Endothelial cell of umbilical vein (primary cell): ENCODE measurements around the gene TMEM92. TPM values are rescaled to one million over a fixed set of nuclear protein-coding genes. Genes with fewer than 3 reads are reported as not detected.

Source experiments
- BruUV-seq: library from RNA; stranded (reverse); fragments of 400-500 nt; replicated peaks from 2 replicates; lab custom pipeline; 2021; lab: Mats Ljungman, UMichigan
- CTCF ChIA-PET: fragments of 300-600, 350-600 bp; sonication (Branson Sonifier 250); formaldehyde crosslinking; loops from one replicate; lab custom pipeline; 2021; ENCODE audit warnings: antibody characterized with exemption, inconsistent platforms; lab: Charles Lee
- POLR2A ChIA-PET: fragments of 300-600, 350-600 bp; sonication (Branson Sonifier 250); formaldehyde crosslinking; loops from one replicate; lab custom pipeline; 2021; ENCODE audit warnings: antibody characterized with exemption, inconsistent platforms; lab: Charles Lee
- DNase-seq: peaks from one replicate; pipeline ENCODE4 v3.0.0-alpha.2; 2011; ENCODE audit warnings: low read depth, low spot score
- FAIRE-seq: peaks from 2 replicates; lab custom pipeline; 2011; peaks lifted over from hg19 to GRCh38; lab: Jason Lieb, UNC
- H2AFZ ChIP-seq: 2 replicates; pipeline ENCODE4 v1.6.0; 2012; ENCODE audit warnings: low read depth, low read length, control low read depth, inconsistent platforms
- H3K27ac ChIP-seq: 2 replicates; pipeline ENCODE4 v1.5.1; 2011; ENCODE audit warnings: low read depth, mild to moderate bottlenecking, control low read depth, low read length, moderate library complexity; ENCODE audit not compliant: insufficient read depth
- H3K27me3 ChIP-seq, 2 experiments: 2 replicates each; pipeline versions ENCODE4 v1.6.0 to v1.6.1; 2011; ENCODE audit warnings: low read length in 2 of 2, mixed read lengths in 1 of 2; ENCODE audit not compliant: control insufficient read depth in 2 of 2, insufficient read depth in 2 of 2
- H3K36me3 ChIP-seq, 2 experiments: 2 replicates in 1 of 2; 3 replicates in 1 of 2; pipeline ENCODE4 v1.5.1; 2011; ENCODE audit warnings: low read length in 2 of 2, mild to moderate bottlenecking in 1 of 2, moderate library complexity in 1 of 2; ENCODE audit not compliant: control insufficient read depth in 2 of 2, insufficient read depth in 2 of 2; ENCODE audit errors: extremely low read depth in 1 of 2
- H3K4me1 ChIP-seq: 3 replicates; pipeline ENCODE4 v1.5.1; 2011; ENCODE audit warnings: mild to moderate bottlenecking, low read length; ENCODE audit not compliant: control insufficient read depth, insufficient read depth; ENCODE audit errors: extremely low read depth
- H3K4me2 ChIP-seq: 2 replicates; pipeline ENCODE4 v1.6.1; 2011; ENCODE audit warnings: low read length, control low read depth, mixed read lengths; ENCODE audit not compliant: insufficient read depth
- H3K4me3 ChIP-seq, 3 experiments: fragments of 200-600 bp in 1 of 3; sonication (generic), shearing (Covaris generic) in 1 of 3; replicated peaks in 1 of 3; 2 replicates each; pipeline ENCODE4 v1.5.1; 2011 to 2016; ENCODE audit warnings: control low read depth in 3 of 3, low read length in 3 of 3, mild to moderate bottlenecking in 2 of 3, inconsistent platforms in 1 of 3, low read depth in 1 of 3, moderate library complexity in 1 of 3; ENCODE audit not compliant: insufficient read depth in 1 of 3
- H3K79me2 ChIP-seq: 2 replicates; pipeline ENCODE4 v1.6.0; 2012; ENCODE audit warnings: low read length, inconsistent platforms; ENCODE audit not compliant: control insufficient read depth, insufficient read depth
- H3K9ac ChIP-seq: replicated peaks from 2 replicates; pipeline ENCODE3; 2011; ENCODE audit warnings: low read length, control low read depth; ENCODE audit not compliant: insufficient read depth; ENCODE audit errors: extremely low read depth
- H3K9me1 ChIP-seq: replicated peaks from 3 replicates; pipeline ENCODE4 v1.6.0; 2011; ENCODE audit warnings: mild to moderate bottlenecking, low read length; ENCODE audit not compliant: control insufficient read depth, insufficient read depth; ENCODE audit errors: extremely low read depth
- H3K9me3 ChIP-seq: replicated peaks from 2 replicates; pipeline ENCODE4 v1.5.1; 2012; ENCODE audit warnings: low read length, inconsistent platforms; ENCODE audit not compliant: control insufficient read depth, insufficient read depth
- H4K20me1 ChIP-seq: replicated peaks from 2 replicates; pipeline ENCODE3; 2011; ENCODE audit warnings: mild to moderate bottlenecking, low read length; ENCODE audit not compliant: control insufficient read depth, insufficient read depth; ENCODE audit errors: extremely low read depth
- CTCF ChIP-seq, 2 donors: IDR thresholded peaks; 1 replicate in 1 of 2; 2 replicates in 1 of 2; pipeline ENCODE4 v1.5.1; 2011; ENCODE audit warnings: low read length in 2 of 2, mild to moderate bottlenecking in 2 of 2, moderate library complexity in 2 of 2, control low read depth in 1 of 2, inconsistent platforms in 1 of 2, low read depth in 1 of 2; ENCODE audit not compliant: insufficient read depth in 1 of 2; ENCODE audit errors: extremely low read depth in 1 of 2
- EZH2 ChIP-seq: IDR thresholded peaks from 2 replicates; pipeline ENCODE4 v1.6.1; 2012; ENCODE audit warnings: borderline replicate concordance, low read depth, mild to moderate bottlenecking, moderate library complexity, low read length, inconsistent platforms; ENCODE audit not compliant: severe bottlenecking
- FOS ChIP-seq: IDR thresholded peaks from 2 replicates; pipeline ENCODE4 v1.6.1; 2011; ENCODE audit warnings: mild to moderate bottlenecking, low read length, moderate library complexity, borderline replicate concordance; ENCODE audit not compliant: insufficient read depth
- GATA2 ChIP-seq: IDR thresholded peaks from 2 replicates; pipeline ENCODE4 v1.7.0; 2011; ENCODE audit warnings: low read depth, mild to moderate bottlenecking, moderate library complexity, mixed read lengths, low read length; ENCODE audit not compliant: insufficient read length, insufficient read depth
- JUN ChIP-seq: IDR thresholded peaks from 2 replicates; pipeline ENCODE4 v1.6.1; 2011; ENCODE audit warnings: borderline replicate concordance, low read depth; ENCODE audit not compliant: insufficient read length, insufficient read depth
- MAX ChIP-seq: IDR thresholded peaks from 2 replicates; pipeline ENCODE4 v1.6.1; 2011; ENCODE audit not compliant: insufficient read depth, insufficient read length
- MYC ChIP-seq: IDR thresholded peaks from one replicate; pipeline ENCODE4 v1.6.1; 2011; ENCODE audit warnings: mild to moderate bottlenecking, low read depth, low read length
- POLR2A ChIP-seq: IDR thresholded peaks from 2 replicates; pipeline ENCODE4 v1.6.1; 2012; ENCODE audit warnings: low read depth, mild to moderate bottlenecking, control low read depth, low read length
- POLR2AphosphoS5 ChIP-seq: IDR thresholded peaks from 2 replicates; pipeline ENCODE4 v1.6.1; 2012; ENCODE audit warnings: low read depth, mild to moderate bottlenecking, control low read depth, low read length, moderate library complexity; ENCODE audit not compliant: insufficient read depth
- dilution Hi-C: fragments of 300-500 bp; cut with MboI; formaldehyde crosslinking; loops from one replicate; pipeline ENCODE4 v1.15.0; 2019; ENCODE audit warnings: low sequenced_read_pairs; ENCODE audit not compliant: extremely low pct_ligation_motif_present
- intact Hi-C: fragments of 100-400 bp; cut with micrococcal nuclease; formaldehyde crosslinking; loops from one replicate; pipeline ENCODE4 v1.10.0; 2022
- polyA plus RNA-seq, 4 experiments: library from polyadenylated mRNA; depleted of rRNA in 3 of 4; stranded (reverse) in 3 of 4; unstranded in 1 of 4; fragments of >200 nt; gene quantifications; 2 replicates each; pipeline versions ENCODE4 v1.2.1 to v1.2.3, GENCODE V29; 2011 to 2012; ENCODE audit warnings: missing spikeins in 1 of 4
- total RNA-seq: library from RNA; stranded (reverse); gene quantifications from 2 replicates; pipeline ENCODE4 v1.2.3, GENCODE V29; 2021

Gene TMEM92
- total and polyA plus RNA-seq, 2 donors (not counting 3 experiments of a cell fraction or from before 2014, with no cell fraction given): 0.03 TPM; not detected in 1

- Histone ChIP-seq H3K27me3 (no peaks in the 10 kb centered on the region), H3K79me2 (no peaks in the 10 kb centered on the region), H3K36me3 (no peaks in the 10 kb centered on the region), H3K9ac (no peak overlapping the region), H3K4me2 (peak overlapping the region; percentile 20), H3K9me3 (no peaks in the 10 kb centered on the region), H3K4me3 (no peak overlapping the region), H3K4me1 (peaks cover 15% of the 10 kb centered on the region), H3K27ac (no peak overlapping the region), H2AFZ (peak overlapping the region; percentile 94), H3K9me1 (no peaks in the 10 kb centered on the region), H4K20me1 (no peaks in the 10 kb centered on the region)
- peak; percentile 12 for FAIRE-seq
- POLR2A ChIA-PET: interaction anchor here (0.6 kb wide), 1 partner anchor 1680 kb away, joined by 3 read pairs; no protein-coding TSS in a partner anchor
- dilution Hi-C loops: no loop called here
- CTCF ChIA-PET: interaction anchor here (0.7 to 11.7 kb wide), 10 partner anchors 8 to 195 kb away, joined by 3 to 390 read pairs (median 6); partner anchors contain the start of genes COL1A1 and TMEM92
- intact Hi-C loops: no loop called here
- DNase-seq: no peak
- no TSS peak for BruUV-seq
- TF ChIP-seq JUN (no peak), CTCF (IDR thresholded peaks at IDR 0.05; ENCODE audit: extremely low read depth in 1 of 2, insufficient read depth in 1 of 2, low read depth in 1 of 2, low read length in 2 of 2) (no peak), FOS (no peak), MAX (no peak), GATA2 (no peak), EZH2 (no peak), MYC (no peak), POLR2AphosphoS5 (no peak), POLR2A (no peak)
These were observed 15.0 kb downstream of the TMEM92 start for GRCh38 chr17:50289278-50289677.
